GM23248 (cell line): ENCODE measurements around the gene GPT2. TPM values are rescaled to one million over a fixed set of nuclear protein-coding genes. Genes with fewer than 3 reads are reported as not detected.

Source experiments
- DNase-seq: peaks from one replicate; pipeline ENCODE4 v3.0.0-alpha.2; 2015
- H2AFZ ChIP-seq: fragments of 200-600 bp; sonication (generic); 2 replicates; pipeline ENCODE4 v1.6.1; 2016; ENCODE audit warnings: antibody characterized with exemption
- H3F3A ChIP-seq: fragments of 200-600 bp; sonication (generic); 2 replicates; pipeline ENCODE4 v1.6.1; 2016; ENCODE audit warnings: mild to moderate bottlenecking, antibody characterized with exemption, mixed run types; ENCODE audit not compliant: insufficient read depth
- H3K27ac ChIP-seq: fragments of 200-600 bp; sonication (generic); 2 replicates; pipeline ENCODE4 v1.5.1; 2016; ENCODE audit warnings: mild to moderate bottlenecking
- H3K27me3 ChIP-seq: fragments of 200-600 bp; sonication (generic); replicated peaks from 2 replicates; pipeline ENCODE4 v1.6.1; 2016; ENCODE audit warnings: mild to moderate bottlenecking; ENCODE audit not compliant: insufficient read depth
- H3K36me3 ChIP-seq: fragments of 200-600 bp; sonication (generic); 2 replicates; pipeline ENCODE4 v1.6.1; 2016; ENCODE audit warnings: low read depth, mild to moderate bottlenecking
- H3K4me1 ChIP-seq: fragments of 200-600 bp; sonication (generic); 2 replicates; pipeline ENCODE4 v1.6.1; 2016; ENCODE audit warnings: mild to moderate bottlenecking; ENCODE audit not compliant: insufficient read depth
- H3K4me2 ChIP-seq: fragments of 200-600 bp; sonication (generic); one replicate; pipeline ENCODE4 v1.6.1; 2016; ENCODE audit warnings: mild to moderate bottlenecking; ENCODE audit not compliant: unreplicated experiment
- H3K4me3 ChIP-seq: fragments of 200-600 bp; sonication (generic); 2 replicates; pipeline ENCODE4 v1.5.1; 2016; ENCODE audit warnings: mild to moderate bottlenecking
- H3K79me2 ChIP-seq: fragments of 200-600 bp; sonication (generic); 2 replicates; pipeline ENCODE4 v1.6.1; 2016; ENCODE audit warnings: mild to moderate bottlenecking; ENCODE audit not compliant: insufficient read depth
- H3K9ac ChIP-seq: fragments of 200-600 bp; sonication (generic); 2 replicates; pipeline ENCODE4 v1.6.1; 2016; ENCODE audit warnings: mild to moderate bottlenecking
- H3K9me2 ChIP-seq: fragments of 200-600 bp; sonication (generic); 2 replicates; pipeline ENCODE4 v1.6.1; 2016; ENCODE audit warnings: mixed run types, mild to moderate bottlenecking, moderate library complexity; ENCODE audit not compliant: insufficient read depth
- H3K9me3 ChIP-seq: fragments of 200-600 bp; sonication (generic); one replicate; pipeline ENCODE4 v1.6.1; 2017; ENCODE audit warnings: low read depth
- H4K20me1 ChIP-seq: fragments of 200-600 bp; sonication (generic); 2 replicates; pipeline ENCODE4 v1.6.0; 2016; ENCODE audit not compliant: insufficient read depth
- EZH2 ChIP-seq: fragments of 200-600 bp; sonication (generic); IDR thresholded peaks from 2 replicates; pipeline ENCODE4 v1.6.1; 2018; ENCODE audit warnings: antibody characterized with exemption, mild to moderate bottlenecking; ENCODE audit not compliant: insufficient read depth, poor library complexity, severe bottlenecking
- EZH2phosphoT487 ChIP-seq: fragments of 200-600 bp; sonication (generic); IDR thresholded peaks from 2 replicates; pipeline ENCODE4 v1.6.1; 2018; ENCODE audit warnings: antibody characterized with exemption, moderate library complexity, mild to moderate bottlenecking, low read depth; ENCODE audit not compliant: insufficient read depth
- WGBS, 2 experiments: methylation state at CpG; one replicate each; pipeline ENCODE4 v1.1.6; 2015 to 2017; ENCODE audit warnings: low lambda C conversion rate in 2 of 2, low coverage in 1 of 2; ENCODE audit errors: missing lambda C conversion rate in 2 of 2; 5-methylcytosine and 5-hydroxymethylcytosine counted together
- in situ Hi-C: fragments of 300-500 bp; cut with MboI; formaldehyde crosslinking; loops from 2 replicates; pipeline ENCODE4 v1.15.0; 2020
- polyA plus RNA-seq: library from polyadenylated mRNA; unstranded; fragments of >200 nt; fragmentation: Nextera tagmentation; extraction: Ambion mirVana; gene quantifications from 2 replicates; pipeline ENCODE4 v1.2.1, GENCODE V29; 2016
- total RNA-seq: library from RNA; depleted of rRNA; stranded (reverse); fragments of >200 nt; shearing (Covaris generic); gene quantifications from 2 replicates; pipeline ENCODE4 v1.2.3, GENCODE V29; 2014

Gene GPT2
- total and polyA plus RNA-seq, 2 experiments from 2014 or later = 26.9 to 33.7 TPM

DNA sequence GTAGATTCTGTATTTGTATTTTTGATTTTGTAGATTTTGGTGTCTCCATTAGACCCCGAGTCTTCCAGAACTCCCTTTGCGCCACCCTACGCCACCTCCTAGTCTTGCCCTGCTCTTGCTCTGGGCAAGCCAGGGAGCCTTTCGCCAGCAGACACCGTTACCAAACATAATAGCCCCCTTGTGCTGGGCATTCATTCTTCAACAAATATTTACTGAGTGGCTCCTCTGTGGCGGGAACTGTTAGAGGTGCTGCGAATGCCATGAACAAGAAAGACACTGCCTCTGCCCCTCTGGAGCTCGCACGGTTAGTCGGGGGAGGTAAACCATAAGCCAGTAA is 841 bp upstream of the GPT2 start:
- H3K9ac ChIP-seq = peak overlapping the region; percentile 78
- WGBS, 2 experiments = 31 to 37% methylated on average over 10 of the region's 10 CpGs

GRCh38 chr16:46884513-46885293 is 541 bp downstream of the GPT2 start:
- H3K4me2 ChIP-seq = peak overlapping the region; percentile 77
- 6% methylated on average over 63 to 70 of the region's 72 CpGs for WGBS, 2 experiments
- in situ Hi-C loops = no loop called here
- peak overlapping the region; percentile 84 for H2AFZ ChIP-seq
- peak; percentile 54 for DNase-seq
- H3K9me2 ChIP-seq = no peaks in the 10 kb centered on the region
- TF ChIP-seq EZH2phosphoT487 (no peak), EZH2 (no peak)
- no peaks in the 10 kb centered on the region for H4K20me1 ChIP-seq
- H3K9ac ChIP-seq = peak overlapping the region; percentile 78
- no peaks in the 10 kb centered on the region for H3K9me3 ChIP-seq
- H3K4me3 ChIP-seq = peak overlapping the region; percentile 87
- no peaks in the 10 kb centered on the region for H3F3A ChIP-seq
- H3K27ac ChIP-seq = no peak overlapping the region
- H3K36me3 ChIP-seq = no peaks in the 10 kb centered on the region
- H3K27me3 ChIP-seq = no peaks in the 10 kb centered on the region
- peaks cover 49% of the 10 kb centered on the region for H3K79me2 ChIP-seq
- H3K4me1 ChIP-seq = peaks cover 7% of the 10 kb centered on the region; the same call in 1 of the 2 replicates

More for the DNA sequence above, 841 bp upstream of the GPT2 start:
- TF ChIP-seq EZH2 = no peak
- Histone ChIP-seq H3K27me3 (no peaks in the 10 kb centered on the region), H3K9me3 (no peaks in the 10 kb centered on the region), H3K36me3 (no peaks in the 10 kb centered on the region), H3K79me2 (peaks cover 39% of the 10 kb centered on the region), H3K27ac (peak overlapping the region; percentile 65), H4K20me1 (no peaks in the 10 kb centered on the region), H3K4me1 (peaks cover 7% of the 10 kb centered on the region; the same call in 1 of the 2 replicates), H3K4me3 (peak overlapping the region; percentile 87), H3K9me2 (no peaks in the 10 kb centered on the region), H3F3A (no peaks in the 10 kb centered on the region), H2AFZ (peak overlapping the region; percentile 84), H3K4me2 (peak overlapping the region; percentile 72)
- no peak for DNase-seq
- in situ Hi-C loops = no loop called here

GRCh38 chr16:46885960-46886763 is 2.0 kb downstream of the GPT2 start:
- no peak overlapping the region for H3K27ac ChIP-seq
- H3K9me2 ChIP-seq = no peaks in the 10 kb centered on the region
- H3K4me2 ChIP-seq = peak overlapping the region; percentile 77
- peaks cover 62% of the 10 kb centered on the region for H3K79me2 ChIP-seq
- H3K4me3 ChIP-seq = peak overlapping the region; percentile 87; the same call in 1 of the 2 replicates
- in situ Hi-C loops = no loop called here
- no peaks in the 10 kb centered on the region; the same call in 1 of the 2 replicates for H4K20me1 ChIP-seq
- H3K36me3 ChIP-seq = no peaks in the 10 kb centered on the region
- H2AFZ ChIP-seq = no peak overlapping the region
- no peaks in the 10 kb centered on the region for H3K27me3 ChIP-seq
- H3K9ac ChIP-seq = no peak overlapping the region
- no peaks in the 10 kb centered on the region for H3F3A ChIP-seq
- peak; percentile 7 for DNase-seq
- H3K9me3 ChIP-seq = no peaks in the 10 kb centered on the region
- TF ChIP-seq EZH2 (no peak), EZH2phosphoT487 (no peak)
- 85 to 89% methylated on average over 12 of the region's 12 CpGs for WGBS, 2 experiments
- peaks cover 7% of the 10 kb centered on the region; the same call in 1 of the 2 replicates for H3K4me1 ChIP-seq

GRCh38 chr16:46886764-46887523 is 2.8 kb downstream of the GPT2 start:
- Histone ChIP-seq H2AFZ (no peak overlapping the region), H3K36me3 (no peaks in the 10 kb centered on the region), H3K9ac (no peak overlapping the region), H3K27me3 (no peaks in the 10 kb centered on the region), H3K9me2 (no peaks in the 10 kb centered on the region), H3K4me3 (no peak overlapping the region), H3K4me1 (peaks cover 7% of the 10 kb centered on the region; the same call in 1 of the 2 replicates), H3K27ac (no peak overlapping the region), H3K9me3 (no peaks in the 10 kb centered on the region), H3K4me2 (no peak overlapping the region), H3K79me2 (peaks cover 69% of the 10 kb centered on the region), H4K20me1 (no peaks in the 10 kb centered on the region; the same call in 1 of the 2 replicates), H3F3A (no peaks in the 10 kb centered on the region)
- no peak for DNase-seq
- TF ChIP-seq EZH2phosphoT487 = no peak
- no peak for TF ChIP-seq EZH2
- in situ Hi-C loops = no loop called here
- WGBS, 2 experiments = 97% methylated on average over 16 of the region's 16 CpGs
